Neural crest cell (in vitro differentiated cells): Measurements from ENCODE around the gene CCDC200. TPM values are rescaled to one million over a fixed set of nuclear protein-coding genes. Genes with fewer than 3 reads are reported as not detected.
A peak's percentile ranks its signal among the peaks of the same experiment; 100 is the strongest.

ENCODE experiments used
- DNase-seq: peaks from one replicate; pipeline ENCODE4 v3.0.0; 2021; ENCODE audit warnings: low read depth, mixed read lengths, low spot score
- H3K27ac Mint-ChIP-seq: one replicate; pipeline ENCODE4 v1.8.0; 2021; ENCODE audit warnings: mild to moderate bottlenecking, mixed read lengths; ENCODE audit not compliant: unreplicated experiment
- H3K27me3 Mint-ChIP-seq: 2 replicates; pipeline ENCODE4 v1.8.0; 2021; ENCODE audit warnings: low read depth, mild to moderate bottlenecking, mixed read lengths
- H3K36me3 Mint-ChIP-seq: 2 replicates; pipeline ENCODE4 v1.8.0; 2021; ENCODE audit warnings: low read depth, mild to moderate bottlenecking, mixed read lengths
- H3K4me1 Mint-ChIP-seq: 2 replicates; pipeline ENCODE4 v1.8.0; 2021; ENCODE audit warnings: mixed read lengths
- H3K4me3 Mint-ChIP-seq: one replicate; pipeline ENCODE4 v1.8.0; 2021; ENCODE audit warnings: mild to moderate bottlenecking, mixed read lengths
- H3K9me3 Mint-ChIP-seq: 2 replicates; pipeline ENCODE4 v1.8.0; 2021; ENCODE audit warnings: mixed read lengths
- CTCF ChIP-seq: fragments of 200-600 bp; sonication (generic); conservative IDR thresholded peaks from 2 replicates; pipeline ENCODE4 v1.5.0; 2021; ENCODE audit warnings: antibody characterized with exemption, mild to moderate bottlenecking
- total RNA-seq: library from RNA; stranded (reverse); gene quantifications from 2 replicates; pipeline ENCODE4 v1.2.1, GENCODE V29; 2021

The CCDC200 gene
- total RNA-seq, 1 donor from 2014 or later, result not detected

- Mint-ChIP-seq H3K4me3 (no peak overlapping the region), H3K27ac (no peak overlapping the region), H3K4me1 (no peaks in the 10 kb centered on the region), H3K9me3 (no peaks in the 10 kb centered on the region), H3K27me3 (no peaks in the 10 kb centered on the region), H3K36me3 (no peaks in the 10 kb centered on the region)
- DNase-seq, result no peak
- TF ChIP-seq CTCF, result no peak
Measured at GRCh38 chr17:43226393-43226792, 2.0 kb downstream of the CCDC200 start.

- no peak for TF ChIP-seq CTCF
- H3K36me3 Mint-ChIP-seq, result no peaks in the 10 kb centered on the region
- H3K9me3 Mint-ChIP-seq, result no peaks in the 10 kb centered on the region
- H3K4me3 Mint-ChIP-seq, result no peak overlapping the region
- DNase-seq, result no peak
- no peaks in the 10 kb centered on the region for H3K4me1 Mint-ChIP-seq
- no peak overlapping the region for H3K27ac Mint-ChIP-seq
- H3K27me3 Mint-ChIP-seq, result no peaks in the 10 kb centered on the region
Measured at GRCh38 chr17:43224146-43224705, 4.2 kb downstream of the CCDC200 start.

- TF ChIP-seq CTCF, result no peak
- DNase-seq, result no peak
- peaks cover 3% of the 10 kb centered on the region for H3K4me1 Mint-ChIP-seq
- no peaks in the 10 kb centered on the region for H3K27me3 Mint-ChIP-seq
- no peaks in the 10 kb centered on the region for H3K36me3 Mint-ChIP-seq
- H3K4me3 Mint-ChIP-seq, result no peak overlapping the region
- H3K9me3 Mint-ChIP-seq, result no peaks in the 10 kb centered on the region
- H3K27ac Mint-ChIP-seq, result no peak overlapping the region
Measured at GRCh38 chr17:43220511-43221125, 7.8 kb downstream of the CCDC200 start.

- H3K4me3 Mint-ChIP-seq, result no peak overlapping the region
- H3K27me3 Mint-ChIP-seq, result no peaks in the 10 kb centered on the region
- TF ChIP-seq CTCF, result no peak
- no peaks in the 10 kb centered on the region for H3K9me3 Mint-ChIP-seq
- H3K36me3 Mint-ChIP-seq, result no peaks in the 10 kb centered on the region
- no peak for DNase-seq
- peaks cover 8% of the 10 kb centered on the region for H3K4me1 Mint-ChIP-seq
- no peak overlapping the region for H3K27ac Mint-ChIP-seq
Measured at GRCh38 chr17:43219746-43220380, 8.6 kb downstream of the CCDC200 start.

- Mint-ChIP-seq H3K27ac (peak overlapping the region; percentile 29), H3K27me3 (no peaks in the 10 kb centered on the region), H3K9me3 (no peaks in the 10 kb centered on the region), H3K4me1 (peaks cover 8% of the 10 kb centered on the region), H3K4me3 (no peak overlapping the region), H3K36me3 (no peaks in the 10 kb centered on the region)
- TF ChIP-seq CTCF, result no peak
- no peak for DNase-seq
Measured at GRCh38 chr17:43219001-43219400, 9.4 kb downstream of the CCDC200 start.
